NT2/D1 (cell line): ENCODE measurements around the gene PLK5.

Experiments used
- SUZ12 ChIP-seq: IDR thresholded peaks from 2 replicates; pipeline ENCODE4 v1.6.1; 2011; ENCODE audit not compliant: insufficient read length, insufficient read depth; ENCODE audit errors: extremely low read depth
- YY1 ChIP-seq: IDR thresholded peaks from 2 replicates; pipeline ENCODE4 v1.6.1; 2011; ENCODE audit not compliant: insufficient read length, insufficient read depth
- ZNF274 ChIP-seq: IDR thresholded peaks from 2 replicates; pipeline ENCODE4 v1.6.1; 2011; ENCODE audit warnings: mild to moderate bottlenecking, low read depth, low read length

DNA sequence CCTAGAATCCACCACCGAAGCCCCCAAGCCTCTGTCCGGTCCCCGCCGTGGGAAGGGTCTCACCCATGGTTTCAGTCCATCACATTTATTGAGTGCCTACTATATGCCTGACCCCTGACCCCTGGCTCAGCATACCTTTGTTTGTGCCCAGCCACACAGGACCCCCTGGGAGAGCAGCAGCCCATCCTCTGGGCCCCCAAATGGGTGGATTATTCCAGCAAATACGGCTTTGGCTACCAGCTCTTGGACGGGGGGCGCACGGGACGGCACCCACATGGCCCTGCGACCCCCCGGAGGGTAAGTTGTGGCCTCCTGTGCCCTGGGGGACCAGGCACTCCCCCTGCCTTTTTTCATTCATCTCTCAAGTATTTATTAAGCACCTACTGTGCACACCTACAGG lies 7.7 kb downstream of the PLK5 start:
- TF ChIP-seq SUZ12 (no peak), YY1 (no peak), ZNF274 (no peak)
